Left renal cortex interstitium (tissue), 4 donors: ENCODE results near the gene FLT1. TPM values are rescaled to one million over a fixed set of nuclear protein-coding genes. Genes with fewer than 3 reads are reported as not detected.

ENCODE experiments used
- DNase-seq, 4 donors: peaks; one replicate each; pipeline ENCODE4 v3.0.0-alpha.2; 2013; ENCODE audit warnings: low read depth in 4 of 4, low spot score in 2 of 4, missing footprints in 1 of 4
- polyA plus RNA-seq, 4 donors: library from polyadenylated mRNA; unstranded; fragments of 120-200 nt; gene quantifications; one replicate each; pipeline ENCODE4 v1.2.1, GENCODE V29; 2013; ENCODE audit not compliant: insufficient read length in 4 of 4

The FLT1 gene
- polyA plus RNA-seq, 4 donors = 30.4 to 51.8 (median 41.1) TPM

DNA sequence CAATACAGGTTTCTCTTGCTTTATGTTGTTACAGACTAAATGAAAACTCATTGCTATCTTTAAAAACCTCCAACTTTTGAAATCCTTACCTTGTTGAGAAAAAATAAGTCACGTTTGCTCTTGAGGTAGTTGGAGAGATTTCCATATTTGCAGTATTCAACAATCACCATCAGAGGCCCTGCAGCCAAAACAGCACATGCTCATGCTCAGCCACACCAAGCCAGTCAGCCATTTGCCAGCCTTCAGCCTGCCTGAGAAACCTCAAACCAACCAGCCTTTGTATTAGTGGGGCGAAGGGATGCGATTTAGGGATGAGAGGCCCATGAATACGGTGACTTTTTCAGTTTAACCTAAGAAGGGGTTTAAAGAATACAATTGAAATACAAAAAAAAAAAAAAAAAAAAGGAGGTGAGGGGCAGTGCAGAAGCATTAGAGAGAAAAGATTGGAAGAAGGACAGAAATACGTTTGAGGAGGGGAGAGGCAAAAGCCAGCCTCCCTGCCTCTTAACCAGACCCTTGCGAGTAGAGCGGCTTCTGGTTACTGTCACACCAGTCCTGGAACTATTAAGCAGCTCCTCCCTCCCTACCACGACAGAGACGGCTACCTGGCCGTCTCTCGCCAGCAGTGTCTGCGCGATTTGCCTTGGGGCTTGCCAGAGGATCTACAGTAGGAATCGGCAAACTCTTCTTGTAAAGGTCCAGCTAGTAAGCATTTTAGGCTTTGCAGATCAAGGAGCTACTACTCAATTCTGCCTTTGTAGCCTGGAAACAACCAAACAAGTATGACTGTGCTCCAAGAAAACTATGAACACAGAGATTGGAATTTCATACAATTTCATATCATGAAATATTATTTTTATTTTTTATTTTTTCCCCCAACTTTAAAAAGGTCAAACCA is 167.3 kb downstream of the FLT1 start:
- DNase-seq = no peak

GRCh38 chr13:28326056-28326455 is 168.9 kb downstream of the FLT1 start:
- DNase-seq = no peak

DNA sequence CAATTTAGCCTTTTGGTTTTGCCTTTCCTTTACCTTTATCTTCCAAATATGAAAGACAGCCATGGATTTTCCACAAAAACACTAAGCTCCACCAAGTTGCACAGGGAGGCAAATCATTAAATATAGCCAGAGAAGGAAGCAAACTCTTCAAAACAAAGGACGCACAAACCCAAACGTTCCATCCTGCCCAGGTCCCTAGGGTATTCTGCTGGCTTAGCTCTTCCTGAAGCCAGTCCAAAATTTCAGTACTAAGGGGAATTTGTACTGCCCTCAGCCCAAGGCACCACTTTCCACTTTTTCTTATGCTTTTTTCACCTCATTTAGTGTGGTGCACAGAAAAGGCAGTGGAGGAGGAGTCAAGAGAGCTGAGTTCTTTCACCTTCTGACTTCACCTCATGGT is 169.9 kb downstream of the FLT1 start:
- DNase-seq = no peak

DNA sequence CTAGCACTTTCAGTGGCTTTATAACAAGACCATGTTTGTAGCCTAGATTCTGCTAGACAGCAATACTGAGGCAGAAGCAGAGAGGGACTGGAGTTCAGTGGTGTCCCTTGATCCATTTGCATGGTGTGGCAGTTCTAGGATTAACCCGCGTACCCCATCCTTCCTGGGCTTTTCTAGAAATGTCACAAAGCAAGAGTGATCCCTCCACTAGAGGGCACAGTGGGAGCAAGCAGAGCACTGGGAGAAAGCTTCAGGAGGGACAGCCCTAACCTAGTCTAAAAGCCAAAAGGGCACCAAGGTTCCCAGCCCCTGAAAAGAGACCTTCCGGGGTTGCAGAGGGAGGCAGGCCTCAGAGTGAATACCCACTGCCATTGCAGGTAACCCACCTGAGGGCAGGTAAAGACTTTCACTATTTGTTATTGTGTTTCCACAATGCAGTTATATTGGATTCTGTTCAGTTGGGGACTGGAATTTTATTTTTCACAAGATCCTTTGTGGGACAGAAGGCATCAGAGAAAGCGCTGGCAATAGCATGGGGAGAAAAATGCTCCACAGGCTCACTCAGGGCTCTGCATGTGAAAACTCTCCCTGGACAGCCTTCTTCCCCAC is 170.6 kb downstream of the FLT1 start:
- DNase-seq = no peak

DNA sequence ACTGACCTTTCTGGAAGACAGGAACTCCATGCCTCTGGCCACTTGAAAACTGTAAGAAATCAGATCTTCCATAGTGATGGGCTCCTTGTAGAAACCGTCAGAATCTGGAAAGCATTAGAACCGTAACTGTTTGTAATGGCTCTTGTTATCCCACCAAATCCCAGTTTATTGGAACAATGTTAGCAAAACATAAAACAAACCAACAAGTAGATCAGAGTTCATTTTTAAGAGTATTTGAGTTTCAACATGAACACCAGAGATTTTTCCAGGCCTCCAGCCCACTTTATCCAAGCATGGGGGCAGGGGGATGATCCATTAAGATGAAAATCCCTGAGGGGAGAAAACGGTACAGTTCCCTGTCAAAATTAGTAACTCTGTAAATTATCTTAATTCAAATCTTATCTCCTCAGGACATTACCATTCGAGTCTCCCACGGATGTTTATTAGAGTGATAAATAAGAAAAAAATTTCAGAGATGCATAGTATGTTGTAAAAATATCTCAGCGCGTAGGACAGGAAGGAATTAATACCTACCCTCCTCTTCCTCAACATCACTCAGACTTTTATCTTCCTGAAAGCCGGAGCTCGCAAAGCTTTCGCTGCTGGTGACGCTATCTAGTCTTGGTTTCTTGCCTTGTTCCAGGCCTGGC is 172.5 kb downstream of the FLT1 start:
- no peak for DNase-seq

GRCh38 chr13:28321756-28322155 is 173.2 kb downstream of the FLT1 start:
- no peak for DNase-seq

DNA sequence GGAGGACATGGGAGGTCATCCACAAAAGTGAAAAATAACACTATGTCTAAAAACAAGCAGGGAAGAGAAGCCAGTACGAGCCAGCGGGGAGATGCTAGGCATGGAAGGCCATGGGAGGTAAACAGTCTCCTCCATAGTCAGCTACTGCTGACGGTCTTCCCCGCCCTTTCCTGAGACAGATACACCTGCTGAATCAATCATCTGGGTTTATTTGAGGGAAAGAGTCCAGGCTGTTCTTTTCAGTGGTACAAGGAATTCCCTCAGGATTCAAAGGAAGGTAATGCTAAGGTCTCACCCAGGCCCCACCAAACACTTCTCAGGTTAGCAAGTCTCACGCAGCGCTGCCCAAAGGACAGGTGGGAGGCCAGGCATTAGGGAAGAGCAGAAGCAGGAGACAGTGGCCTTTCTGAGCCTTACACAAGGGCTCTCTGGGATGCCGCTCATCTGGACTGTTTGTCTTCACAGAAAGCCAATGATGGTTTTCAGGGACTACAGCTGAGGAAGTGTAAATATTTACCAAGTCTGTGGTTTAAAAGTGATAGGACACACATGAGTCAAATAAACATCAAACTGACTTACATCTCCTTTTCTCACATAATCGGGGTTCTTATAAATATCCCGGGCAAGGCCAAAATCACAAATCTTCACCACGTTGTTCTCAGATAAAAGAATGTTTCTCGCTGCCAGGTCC is 173.9 kb downstream of the FLT1 start:
- no peak for DNase-seq

GRCh38 chr13:28320209-28320608 is 174.7 kb downstream of the FLT1 start:
- no peak for DNase-seq

GRCh38 chr13:28319528-28319927 is 175.4 kb downstream of the FLT1 start:
- DNase-seq = no peak

DNA sequence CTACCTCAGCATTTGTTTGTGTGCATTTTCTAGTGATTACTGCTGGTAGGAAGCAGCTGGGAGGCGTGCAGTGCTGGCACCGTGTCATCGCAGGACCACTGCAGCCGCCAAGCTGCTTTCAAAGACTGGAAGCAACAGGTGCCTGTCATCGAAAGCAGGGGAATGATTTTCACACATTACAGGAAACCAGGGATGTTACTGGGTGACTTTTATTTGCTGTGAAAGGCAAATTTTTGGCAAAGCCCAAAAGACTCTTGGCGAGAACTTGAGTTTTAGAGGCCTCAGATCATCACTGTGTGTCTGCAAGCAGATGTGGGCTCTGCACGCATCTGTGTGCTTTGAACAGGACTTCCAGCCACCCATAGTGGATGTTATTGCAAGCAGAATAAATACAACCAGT is 176.4 kb downstream of the FLT1 start:
- no peak for DNase-seq

DNA sequence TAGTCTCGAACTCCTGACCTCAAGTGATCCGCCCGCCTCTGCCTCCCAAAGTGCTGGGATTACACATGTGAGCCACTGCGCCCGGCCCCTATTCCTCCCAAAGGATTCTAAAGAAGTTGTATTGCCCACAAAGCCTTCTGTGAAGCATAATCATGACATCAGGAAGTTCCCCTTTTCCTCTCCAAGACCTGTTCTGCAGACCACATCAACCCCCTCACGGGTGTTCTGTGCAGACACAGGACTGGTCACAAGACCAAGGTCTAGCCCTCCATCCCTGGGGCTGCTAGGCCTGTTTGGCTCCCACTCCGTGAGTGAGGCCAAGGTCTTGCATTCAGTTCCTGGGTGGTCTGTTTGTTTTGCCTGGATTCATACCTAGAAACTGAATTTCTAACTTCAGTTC is 178.1 kb downstream of the FLT1 start:
- DNase-seq = no peak

DNA sequence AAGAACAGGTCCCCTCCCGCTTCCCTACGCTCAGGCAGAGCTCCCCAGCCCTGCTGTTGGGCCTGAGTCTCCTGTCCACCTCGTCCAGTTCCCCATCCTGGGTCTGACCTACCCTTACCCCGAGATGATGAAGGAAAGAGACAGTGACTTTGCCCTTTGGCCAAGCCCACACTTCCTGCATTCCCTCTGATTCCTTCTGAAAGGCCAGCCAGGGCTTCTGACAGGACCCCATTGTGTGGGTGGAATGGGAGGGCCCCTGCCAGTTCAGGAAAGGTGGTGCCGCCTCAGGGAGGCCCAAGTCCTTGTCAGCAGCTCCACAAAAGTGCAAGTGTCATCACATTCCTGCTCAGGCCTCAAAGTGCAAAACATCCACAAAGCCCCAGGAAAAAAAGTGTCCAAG is 178.8 kb downstream of the FLT1 start:
- no peak for DNase-seq

DNA sequence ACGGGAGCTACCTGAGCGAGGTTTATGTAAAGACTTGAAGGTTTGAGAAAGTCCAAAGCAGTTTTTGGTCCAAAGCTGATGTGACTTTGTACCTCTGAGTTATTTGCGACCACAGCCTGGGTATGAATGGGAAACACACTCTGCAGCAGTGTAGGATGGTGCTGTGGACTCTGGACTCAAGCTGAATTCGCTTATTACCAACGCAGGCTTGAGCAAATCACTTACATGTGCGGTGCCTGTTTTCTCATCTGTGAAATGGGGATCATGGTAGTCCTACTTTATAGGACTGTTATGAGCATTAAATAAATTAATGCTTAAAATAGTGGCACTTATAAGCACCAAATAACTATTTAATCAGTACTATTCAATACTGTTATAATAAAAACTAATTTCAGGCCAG is 180.0 kb downstream of the FLT1 start:
- DNase-seq = no peak

DNA sequence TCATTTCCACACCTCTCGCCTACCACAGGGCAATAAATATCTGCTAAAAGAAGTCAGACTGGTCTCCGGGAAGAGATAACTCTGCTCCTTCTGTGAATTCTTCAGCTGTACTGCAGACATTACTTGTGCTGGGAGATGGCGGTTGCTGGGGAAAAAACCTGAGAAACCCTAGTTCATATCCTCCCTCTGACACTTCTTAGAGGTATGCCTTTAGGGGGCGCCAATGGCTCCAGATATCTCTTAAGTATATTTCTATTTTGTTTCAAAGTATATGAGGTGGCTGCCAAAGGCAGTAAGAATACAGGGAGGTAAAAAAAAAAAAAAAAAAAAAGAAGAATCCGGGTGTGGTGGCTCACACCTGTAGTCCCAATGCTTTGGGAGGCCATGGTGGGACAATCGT is 181.3 kb downstream of the FLT1 start:
- DNase-seq = no peak

DNA sequence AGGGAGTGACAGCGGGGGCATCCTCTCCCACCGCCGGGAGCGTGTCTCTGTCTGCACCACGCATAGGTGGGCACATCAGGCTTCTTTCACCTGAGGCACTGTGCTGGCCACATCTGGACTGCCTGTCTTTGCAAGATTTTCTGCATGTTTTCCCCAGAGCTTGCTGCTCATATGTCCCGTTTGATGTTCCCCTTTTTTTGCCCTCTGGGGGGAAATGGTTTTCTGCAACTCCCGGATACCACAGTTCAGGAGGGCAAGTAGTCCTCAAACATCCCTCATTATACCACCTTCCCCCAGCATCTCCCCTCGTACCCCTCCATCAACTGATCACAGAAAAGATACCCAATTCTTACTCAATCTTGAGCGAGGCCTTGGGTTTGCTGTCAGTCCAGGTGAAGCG is 188.6 kb downstream of the FLT1 start:
- DNase-seq = no peak

DNA sequence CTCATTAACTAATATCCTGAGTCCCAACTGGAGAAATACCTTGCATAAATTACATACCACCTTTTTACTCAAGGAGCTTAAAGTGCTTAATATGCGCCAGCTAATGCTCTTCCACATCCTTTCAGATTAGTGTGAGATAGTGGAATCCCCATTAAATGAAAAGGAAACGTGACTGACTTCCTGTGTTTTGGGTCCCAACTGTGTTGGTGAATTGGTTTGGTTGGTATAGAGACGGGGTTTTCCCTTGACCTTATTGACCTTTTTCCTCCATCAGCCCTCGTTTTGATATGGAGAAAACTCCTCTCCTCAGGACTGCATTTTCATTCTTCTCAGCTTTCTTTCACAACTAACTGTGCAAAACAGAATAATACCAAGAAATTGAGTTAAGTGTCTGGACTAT is 193.1 kb downstream of the FLT1 start:
- DNase-seq = no peak

GRCh38 chr13:28299916-28300315 is 195.0 kb downstream of the FLT1 start:
- no peak for DNase-seq

DNA sequence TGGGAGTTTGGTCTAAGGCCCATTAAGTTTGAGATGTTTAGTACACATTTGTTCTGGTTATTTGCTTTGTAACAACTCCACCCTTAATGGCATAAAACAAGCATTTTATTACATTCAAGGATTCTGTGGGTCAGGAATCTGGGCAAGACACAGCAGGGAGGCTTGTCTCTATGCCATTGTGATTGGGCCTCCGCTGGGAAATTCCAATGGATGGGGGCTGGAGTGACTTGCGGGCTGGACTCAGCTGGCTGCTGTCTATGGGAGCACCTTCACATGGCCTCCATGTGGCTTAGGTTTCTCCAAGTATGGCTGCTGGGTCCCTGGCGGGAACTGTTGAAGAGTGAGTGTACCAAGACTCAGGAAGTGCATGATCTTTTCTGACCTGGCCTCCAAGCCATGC is 197.6 kb downstream of the FLT1 start:
- no peak for DNase-seq

DNA sequence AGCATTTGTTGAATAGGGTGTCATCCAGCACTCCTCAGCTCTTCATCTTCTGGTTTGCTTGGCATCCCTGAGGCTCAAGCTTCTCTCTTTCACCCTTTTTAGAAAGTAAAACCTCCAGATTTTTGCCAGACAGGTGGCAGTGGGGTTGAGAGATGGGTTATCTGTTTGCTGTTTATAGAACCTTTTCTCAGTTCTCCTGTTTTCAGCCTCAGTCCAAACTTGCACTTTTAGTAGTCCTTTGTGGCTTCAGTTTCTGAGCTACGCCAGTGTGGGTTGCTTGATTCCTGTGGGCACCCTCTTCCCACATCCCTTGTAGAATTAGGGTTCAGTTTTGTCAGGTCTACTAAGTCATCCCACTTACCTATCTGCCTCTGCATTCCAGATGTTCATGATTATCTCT is 208.7 kb downstream of the FLT1 start:
- no peak for DNase-seq

- DNase-seq = no peak
Measured at GRCh38 chr13:28283600-28283999, 211.3 kb downstream of the FLT1 start.

GRCh38 chr13:28282451-28282850 is 212.5 kb downstream of the FLT1 start:
- DNase-seq = no peak
